HG03066 (cell line): ENCODE results near the gene USP25.
A peak's percentile ranks its signal among the peaks of the same experiment; 100 is the strongest.

Experiments used
- ATAC-seq: cut with Tn5 transposase; IDR thresholded peaks from one replicate; pipeline ENCODE4 v1.9.1; 2021; ENCODE audit warnings: low read depth; ENCODE audit not compliant: unreplicated experiment

USP25 gene

DNA sequence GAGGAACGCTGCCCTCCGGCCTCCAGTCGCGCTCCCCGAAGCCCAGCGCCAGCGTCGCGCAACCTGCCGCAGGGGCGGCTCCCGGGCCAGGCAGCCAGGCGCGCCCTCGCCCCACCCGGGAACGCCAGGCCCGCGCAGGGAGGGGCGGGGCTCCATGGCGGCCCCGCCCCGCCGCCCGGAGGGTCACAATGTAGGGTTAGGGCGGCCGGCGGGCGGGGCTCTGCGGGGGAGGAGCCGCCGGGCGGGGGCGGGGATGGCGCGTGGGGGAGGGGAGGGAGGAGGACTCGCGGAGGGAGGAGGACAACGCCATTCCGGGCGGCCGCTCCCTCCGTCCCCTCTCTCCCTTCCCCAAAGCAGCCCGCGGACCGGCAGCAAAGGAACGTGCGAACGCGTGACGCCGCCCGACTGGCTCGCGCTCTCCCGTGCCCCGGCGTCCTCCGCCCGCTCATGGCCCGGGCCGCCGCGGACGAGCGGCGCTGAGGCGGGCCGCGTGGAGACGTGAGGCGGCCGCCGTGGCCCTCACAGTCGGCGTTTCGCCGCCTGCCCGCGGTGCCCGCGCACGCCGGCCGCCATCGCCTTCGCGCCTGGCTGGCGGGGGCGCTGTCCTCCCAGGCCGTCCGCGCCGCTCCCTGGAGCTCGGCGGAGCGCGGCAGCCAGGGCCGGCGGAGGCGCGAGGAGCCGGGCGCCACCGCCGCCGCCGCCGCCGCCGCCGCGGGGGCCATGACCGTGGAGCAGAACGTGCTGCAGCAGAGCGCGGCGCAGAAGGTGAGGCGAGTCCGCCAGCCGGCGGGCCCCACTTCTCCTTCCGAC is at the start of gene USP25:
Gene USP25, plus strand, starts transcription at position 309 of the 810 bp plus-strand sequence. Its CDS starts 412 bp downstream, at position 721.
- peak; percentile 54 for ATAC-seq

- ATAC-seq = no peak
These were observed 47.4 kb upstream of the USP25 start for GRCh38 chr21:15682186-15682895.

DNA sequence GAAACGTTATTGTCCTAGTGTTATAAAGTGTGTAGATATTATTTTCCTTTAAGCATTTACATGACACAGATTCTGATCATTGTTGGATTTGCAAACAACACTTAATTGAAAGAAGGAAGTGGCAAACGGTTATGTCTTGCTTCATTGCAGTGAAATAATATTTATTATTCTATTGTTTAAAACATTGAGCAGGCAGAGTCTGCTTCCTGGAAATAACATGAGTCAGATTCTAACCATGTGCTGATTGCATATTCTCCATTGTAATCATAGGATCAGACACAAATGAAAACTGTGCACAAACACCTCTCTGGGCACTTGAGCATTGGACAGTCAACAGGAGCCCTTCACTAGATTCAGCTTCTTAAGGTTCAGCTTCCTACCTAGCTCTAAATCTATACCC is 46.8 kb upstream of the USP25 start:
- ATAC-seq = no peak

GRCh38 chr21:15686506-15686905 is 43.3 kb upstream of the USP25 start:
- no peak for ATAC-seq

GRCh38 chr21:15687208-15687607 is 42.6 kb upstream of the USP25 start:
- no peak for ATAC-seq

GRCh38 chr21:15688016-15688415 is 41.8 kb upstream of the USP25 start:
- no peak for ATAC-seq

DNA sequence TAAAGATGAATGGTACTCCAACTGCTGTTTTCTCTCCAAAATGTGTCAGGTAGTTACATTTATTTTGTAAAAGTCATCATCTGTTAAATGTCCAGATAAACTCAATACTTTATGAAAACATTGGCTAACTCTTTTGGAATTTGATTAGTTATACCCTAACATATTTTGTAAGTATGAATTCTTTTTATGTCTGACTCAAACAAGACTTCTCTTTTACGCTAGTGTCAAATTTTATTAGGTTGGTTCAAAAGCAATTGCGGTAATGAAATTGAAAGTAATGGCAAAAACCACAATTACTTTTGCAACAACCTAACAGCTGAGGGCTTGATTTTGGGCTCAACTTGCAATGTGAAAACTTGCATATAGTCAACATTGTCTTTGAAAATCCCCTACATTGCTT is 41.0 kb upstream of the USP25 start:
- no peak for ATAC-seq

GRCh38 chr21:15692711-15693110 is 37.1 kb upstream of the USP25 start:
- no peak for ATAC-seq

- ATAC-seq = no peak
These were observed 34.5 kb upstream of the USP25 start for GRCh38 chr21:15695241-15695640.

GRCh38 chr21:15701830-15702229 is 28.0 kb upstream of the USP25 start:
- no peak for ATAC-seq

GRCh38 chr21:15703932-15704331 is 25.9 kb upstream of the USP25 start:
- no peak for ATAC-seq

DNA sequence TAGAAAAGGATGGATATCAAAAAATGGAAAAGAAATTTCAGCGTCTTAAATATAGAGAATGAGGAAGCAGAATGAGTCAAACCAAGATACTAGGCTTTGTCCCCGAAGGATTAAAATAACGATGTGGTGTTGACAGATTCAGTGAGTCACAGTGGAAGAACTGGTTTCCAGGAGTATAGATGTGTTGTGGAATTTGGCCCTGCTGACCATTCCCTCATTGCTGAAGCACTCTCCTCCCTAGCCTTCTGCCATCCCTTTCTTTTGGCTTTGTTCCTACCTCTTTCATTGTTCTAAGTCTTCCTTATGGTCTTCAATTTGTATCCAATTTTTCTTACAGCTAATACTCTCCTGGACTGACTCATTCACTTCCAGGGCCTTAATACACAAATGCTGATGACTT is 23.1 kb upstream of the USP25 start:
- ATAC-seq = no peak

GRCh38 chr21:15713412-15713811 is 16.4 kb upstream of the USP25 start:
- no peak for ATAC-seq

- ATAC-seq = no peak
These were observed 11.1 kb upstream of the USP25 start for GRCh38 chr21:15718711-15719110.

- no peak for ATAC-seq
These were observed 9.8 kb upstream of the USP25 start for GRCh38 chr21:15719976-15720375.

DNA sequence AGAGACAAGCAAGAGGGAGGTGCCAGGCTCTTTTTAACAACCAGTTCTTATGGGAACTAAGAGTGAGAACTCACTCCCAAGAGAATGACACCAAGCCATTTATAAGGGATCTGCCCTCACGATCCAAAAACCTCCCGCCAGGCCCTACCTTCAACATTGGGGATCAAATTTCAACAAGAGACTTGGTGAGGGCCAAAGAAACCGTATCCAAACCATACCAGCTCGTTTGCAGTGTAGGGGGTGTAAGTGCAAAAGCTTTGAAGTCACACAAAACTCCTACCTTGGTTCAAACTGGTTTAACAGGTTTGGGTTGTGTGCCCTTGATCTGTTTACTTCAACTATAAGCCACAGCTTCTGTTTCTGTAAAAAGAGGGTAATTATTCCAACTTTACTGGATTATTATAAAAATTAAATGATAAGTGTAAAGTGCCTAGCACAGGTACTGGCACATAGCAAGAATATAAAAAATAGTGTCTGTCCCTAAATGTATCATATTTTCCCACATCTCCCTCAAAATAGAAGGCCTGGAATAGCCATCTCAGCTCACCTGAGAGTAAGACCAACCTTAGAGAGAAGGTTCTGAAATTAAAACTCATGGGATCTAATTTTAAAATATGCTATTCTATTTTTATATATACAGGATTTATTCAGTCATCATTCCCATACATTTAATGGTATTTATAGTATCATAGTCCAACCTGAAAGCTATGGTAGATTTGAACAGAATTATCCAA is 7.0 kb upstream of the USP25 start:
- ATAC-seq = no peak

DNA sequence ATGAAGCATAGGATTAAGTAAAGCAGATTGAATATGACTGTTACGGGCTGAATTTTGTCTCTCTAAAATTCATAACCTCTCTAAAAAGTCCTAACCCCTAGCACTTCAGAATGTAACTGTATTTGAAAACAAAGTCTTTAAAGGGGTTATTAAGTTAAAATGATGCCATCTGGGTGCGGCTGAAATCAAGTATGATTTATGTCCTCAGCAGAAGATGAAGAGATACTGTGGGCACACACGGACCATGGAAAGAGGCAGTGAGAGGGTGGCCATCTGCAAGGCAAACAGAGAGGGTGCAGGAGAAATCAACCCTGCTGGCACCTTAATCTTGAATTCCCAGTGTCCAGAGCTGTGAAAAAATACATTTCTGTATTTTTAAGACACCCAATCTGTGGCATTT is 3.8 kb upstream of the USP25 start:
- no peak for ATAC-seq

DNA sequence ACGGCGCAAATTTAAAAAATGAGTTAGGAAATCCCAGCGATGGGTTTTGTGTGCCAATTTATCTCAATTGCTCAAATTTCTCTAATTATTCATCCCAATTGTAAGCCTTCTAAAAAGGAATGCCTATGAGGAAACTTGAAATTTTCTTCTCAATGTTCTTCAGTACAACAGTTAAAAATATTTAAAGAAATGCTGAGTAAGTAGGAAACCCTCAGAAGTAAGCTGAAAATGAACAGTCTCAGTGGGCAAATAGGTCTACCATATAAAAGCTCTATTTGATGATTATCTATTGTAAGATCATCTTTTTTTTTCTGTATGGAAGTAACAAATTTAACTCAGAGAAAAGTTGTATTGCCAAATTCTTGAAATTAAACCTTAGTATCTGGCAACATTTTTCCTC is 1.7 kb upstream of the USP25 start:
- no peak for ATAC-seq

DNA sequence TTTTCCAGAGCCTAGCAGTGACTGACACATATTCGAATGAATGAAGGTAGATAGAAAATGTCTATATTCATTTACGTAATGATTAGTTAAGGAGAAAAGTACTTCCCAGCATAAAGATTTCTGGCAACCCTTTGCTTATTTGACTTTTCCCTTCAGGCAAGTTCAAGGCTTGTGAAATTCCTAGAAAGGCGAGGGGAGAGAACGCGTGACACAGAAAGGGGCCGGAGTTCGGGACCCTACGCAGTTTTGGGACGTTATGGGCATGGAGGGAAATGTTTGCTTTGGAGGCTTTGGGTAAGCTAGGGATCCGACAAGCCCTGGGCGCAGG is 472 bp upstream of the USP25 start:
- no peak for ATAC-seq

GRCh38 chr21:15730484-15731242 is 881 bp downstream of the USP25 start:
- no peak for ATAC-seq

DNA sequence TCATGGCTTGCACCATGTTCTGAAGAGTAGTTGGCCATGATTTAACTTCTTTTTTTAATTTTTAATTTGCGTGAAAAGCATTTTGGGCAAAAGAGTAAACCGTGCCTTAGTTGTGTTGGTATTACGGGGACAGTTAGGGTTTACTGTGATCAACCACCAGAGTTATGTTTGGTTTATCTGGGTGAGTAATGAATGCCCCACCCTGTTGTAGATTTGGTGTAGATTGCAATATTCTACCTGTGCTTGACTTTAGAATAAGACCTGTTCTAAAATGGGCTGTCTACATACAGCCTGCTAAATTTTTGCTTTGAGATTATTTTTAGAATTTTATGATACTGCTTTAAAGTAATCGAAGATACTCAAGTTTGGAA is 1.4 kb downstream of the USP25 start:
- ATAC-seq = no peak
